ENCODE results near the gene CDC25C. TPM values are rescaled to one million over a fixed set of nuclear protein-coding genes. Genes with fewer than 3 reads are reported as not detected.

Gene CDC25C
- polyA plus RNA-seq (ENCODE audit: insufficient read length in 3 of 3), result 1 to 10 TPM; 6.8 to 8.4 (median 7.8) TPM

DNA sequence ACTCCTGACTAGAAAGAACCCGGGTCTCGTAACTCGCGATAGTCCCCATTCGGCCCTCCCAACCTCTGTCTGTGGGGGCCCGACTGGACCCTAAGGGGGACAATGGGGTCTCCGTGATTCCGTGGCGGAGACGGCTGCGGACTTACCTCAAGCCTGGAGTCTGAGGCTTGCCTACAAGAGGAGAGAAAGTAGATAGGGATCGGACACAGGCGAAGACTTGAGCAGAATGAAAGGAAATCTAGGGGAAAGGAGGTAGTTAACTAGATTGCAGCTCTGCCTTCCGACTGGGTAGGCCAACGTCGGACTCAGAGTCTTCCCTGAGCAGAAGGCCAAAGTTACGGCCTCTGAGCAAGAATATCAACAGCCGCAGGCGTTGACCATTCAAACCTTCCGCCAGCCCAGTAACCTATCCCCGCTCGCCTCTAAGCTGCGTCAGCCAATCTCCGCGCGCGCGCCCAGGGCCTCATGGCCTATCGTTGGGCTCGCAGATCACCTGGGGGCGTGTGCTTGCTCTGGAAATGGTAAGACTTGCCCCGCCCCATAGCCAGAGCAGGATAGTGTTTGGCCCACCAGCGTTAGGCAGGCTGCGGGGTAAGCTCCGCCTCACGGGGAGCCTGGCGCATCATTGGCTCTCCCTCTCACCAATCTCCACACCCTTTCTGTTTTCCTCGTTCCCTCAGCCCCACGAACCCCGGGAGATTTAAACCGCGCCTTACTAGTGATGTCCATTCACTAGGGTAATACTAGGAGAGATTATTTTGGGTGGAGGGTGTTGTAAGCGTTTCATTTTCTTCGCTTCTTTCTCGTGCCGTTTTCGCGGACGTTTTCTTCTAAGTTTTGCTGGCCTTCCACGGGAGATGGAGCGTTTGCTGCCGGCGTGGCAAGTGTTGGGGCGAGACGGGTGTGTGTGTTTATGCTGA lies at the start of gene CDC25C:
TSS of gene CDC25C (minus strand) at position 356 of the 920 bp plus-strand sequence. CDS start 624 bp downstream, outside the sequence.
- DNase-seq (ENCODE audit: low read depth in 3 of 3, low spot score in 2 of 3), result peak in 2 of 3 donors; percentile 95 to 97

DNA sequence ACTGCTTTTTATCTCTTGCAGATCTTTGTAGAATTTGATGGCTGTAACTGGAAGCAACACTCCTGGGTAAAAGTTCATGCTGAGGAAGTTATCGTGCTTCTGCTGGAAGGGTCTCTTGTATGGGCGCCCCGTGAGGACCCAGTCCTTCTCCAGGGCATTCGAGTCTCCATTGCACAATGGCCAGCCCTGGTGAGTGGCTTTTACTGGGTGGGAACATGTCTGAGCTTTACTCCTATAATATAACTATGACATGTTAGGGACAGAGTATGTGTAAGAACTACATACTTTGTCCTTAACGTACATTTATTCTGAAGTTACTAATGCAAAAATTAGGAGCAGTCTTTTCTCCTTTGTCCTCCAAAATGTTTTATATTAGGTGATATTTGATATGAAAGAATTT lies 41.0 kb upstream of the CDC25C start:
- DNase-seq (ENCODE audit: low read depth in 3 of 3, low spot score in 2 of 3), result no peak

DNA sequence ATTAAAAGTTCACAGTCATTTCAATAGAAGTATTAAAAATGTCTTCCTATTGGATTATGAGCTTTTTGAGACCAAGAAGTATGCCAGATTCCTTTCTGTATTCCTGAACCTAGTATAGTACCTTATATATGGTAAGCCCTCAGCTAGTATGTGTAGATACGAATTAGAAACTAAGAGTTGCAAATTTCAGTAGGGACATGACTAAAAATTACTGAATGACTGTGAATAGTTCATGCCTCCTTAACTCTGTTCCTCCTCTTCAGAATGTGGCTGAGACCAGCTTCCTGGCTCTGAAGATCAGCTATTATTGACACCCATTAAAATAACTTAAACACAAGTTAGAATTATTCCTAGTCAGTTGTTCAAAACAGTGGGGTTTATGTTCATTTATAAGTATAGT lies 40.6 kb upstream of the CDC25C start:
- DNase-seq (ENCODE audit: low read depth in 3 of 3, low spot score in 2 of 3), result no peak

DNA sequence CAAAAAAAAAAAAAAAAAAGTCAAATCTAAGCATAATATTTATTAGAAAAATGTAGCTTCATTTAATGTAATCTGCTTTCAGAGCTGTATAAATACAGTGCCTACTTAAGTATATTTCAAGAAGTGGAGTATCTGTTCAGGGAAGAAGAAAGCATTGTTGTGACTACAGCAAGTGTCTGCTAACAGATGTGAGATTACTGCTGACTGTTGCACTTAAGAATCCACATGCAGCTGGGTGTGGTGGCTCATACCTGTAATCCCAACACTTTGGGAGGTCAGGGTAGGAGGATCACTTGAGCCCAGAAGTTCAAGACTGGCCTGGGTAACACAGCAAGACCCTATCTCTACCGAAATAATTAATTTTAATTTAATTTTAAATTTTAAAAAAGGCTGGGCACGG lies 39.9 kb upstream of the CDC25C start:
- no peak for DNase-seq (ENCODE audit: low read depth in 3 of 3, low spot score in 2 of 3)

DNA sequence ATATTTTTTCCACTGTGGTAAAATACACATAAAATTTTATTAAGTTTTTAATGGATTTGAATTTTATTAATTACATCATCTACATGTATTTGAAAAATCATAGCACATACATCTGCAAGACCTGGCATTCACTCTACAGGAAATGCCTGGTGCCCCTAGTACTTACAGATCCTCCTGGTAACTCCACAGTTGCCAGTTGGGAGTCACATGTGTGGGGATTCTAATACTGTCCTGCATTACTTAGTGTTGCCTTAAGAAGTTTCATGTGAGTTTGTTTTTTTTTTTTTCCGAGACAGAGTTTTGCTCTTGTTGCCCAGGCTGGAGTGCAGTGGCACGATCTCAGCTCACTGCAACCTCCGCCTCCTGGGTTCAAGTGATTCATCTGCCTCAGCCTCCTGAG lies 38.9 kb upstream of the CDC25C start:
- no peak for DNase-seq (ENCODE audit: low read depth in 3 of 3, low spot score in 2 of 3)

DNA sequence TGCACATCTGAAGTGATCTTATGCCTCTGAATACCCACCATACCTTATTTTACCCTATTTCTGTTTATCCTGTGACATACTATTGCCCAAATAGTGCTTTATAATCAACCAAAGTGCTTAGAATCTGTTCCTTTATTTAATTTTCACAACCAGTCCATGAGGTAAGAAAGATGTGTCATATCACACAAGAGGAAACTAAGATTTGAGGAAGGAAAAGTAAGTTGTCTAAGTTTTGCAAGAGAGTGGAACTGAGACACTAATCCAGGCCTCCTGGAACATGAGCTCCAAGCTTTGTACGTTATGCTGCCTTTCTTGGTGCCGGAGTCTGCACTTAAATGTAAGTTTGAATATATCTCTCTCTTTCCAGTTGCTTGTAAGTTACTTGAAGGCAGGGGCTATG lies 38.1 kb upstream of the CDC25C start:
- DNase-seq (ENCODE audit: low read depth in 3 of 3, low spot score in 2 of 3), result no peak

DNA sequence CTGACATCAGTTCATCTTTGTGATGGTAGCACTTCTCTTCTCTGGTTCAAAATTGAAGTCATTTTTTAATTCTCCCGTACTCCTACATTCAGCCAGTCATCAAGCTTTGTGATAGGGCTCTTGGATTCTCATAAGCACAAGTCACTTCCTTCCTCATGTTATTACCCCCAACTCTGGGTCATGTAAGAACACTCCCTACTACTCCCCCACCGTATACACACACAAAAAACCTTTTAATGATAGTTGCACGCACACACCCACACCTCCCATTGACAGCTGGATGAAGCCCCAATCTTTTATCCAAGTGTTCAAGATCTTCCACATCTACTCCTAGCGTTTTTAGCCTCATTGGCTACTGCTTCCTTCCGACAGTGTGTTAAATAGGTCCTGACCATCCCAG lies 37.7 kb upstream of the CDC25C start:
- DNase-seq (ENCODE audit: low read depth in 3 of 3, low spot score in 2 of 3), result no peak

DNA sequence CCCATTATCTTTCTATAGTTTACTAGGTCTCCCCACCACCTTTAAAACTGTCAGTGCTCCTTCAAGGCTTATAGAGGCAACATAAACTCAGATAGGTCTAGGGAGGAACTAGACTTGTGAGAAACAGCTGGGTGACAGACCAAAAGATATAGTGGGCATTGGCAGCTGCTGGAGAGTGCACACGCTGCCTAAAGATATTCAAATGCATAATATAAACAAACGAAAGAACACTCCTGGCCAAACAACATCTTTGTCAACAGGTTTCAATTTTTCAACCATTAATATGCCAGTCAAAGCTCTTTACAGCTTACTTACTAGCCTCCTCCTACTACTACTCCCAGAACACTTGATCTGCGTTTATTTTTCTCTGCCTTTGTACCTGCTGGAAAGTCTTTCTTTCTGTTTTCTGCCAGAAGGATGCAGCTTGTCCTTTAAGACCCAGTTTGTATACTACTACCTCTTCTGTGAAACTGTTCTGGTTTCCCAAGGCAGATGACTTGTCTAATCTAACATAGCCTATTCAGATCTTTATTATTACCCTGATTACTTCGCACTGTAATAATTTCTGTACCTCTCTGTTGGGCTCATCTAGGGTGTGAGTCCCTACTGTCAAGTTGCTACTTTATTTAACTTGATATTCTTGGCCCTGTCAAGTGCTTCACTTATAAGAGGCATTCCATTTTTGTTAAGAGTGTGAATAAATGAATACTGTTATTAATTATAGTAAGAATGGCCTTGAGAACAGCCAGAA lies 35.2 kb upstream of the CDC25C start:
- DNase-seq (ENCODE audit: low read depth in 3 of 3, low spot score in 2 of 3), result no peak

DNA sequence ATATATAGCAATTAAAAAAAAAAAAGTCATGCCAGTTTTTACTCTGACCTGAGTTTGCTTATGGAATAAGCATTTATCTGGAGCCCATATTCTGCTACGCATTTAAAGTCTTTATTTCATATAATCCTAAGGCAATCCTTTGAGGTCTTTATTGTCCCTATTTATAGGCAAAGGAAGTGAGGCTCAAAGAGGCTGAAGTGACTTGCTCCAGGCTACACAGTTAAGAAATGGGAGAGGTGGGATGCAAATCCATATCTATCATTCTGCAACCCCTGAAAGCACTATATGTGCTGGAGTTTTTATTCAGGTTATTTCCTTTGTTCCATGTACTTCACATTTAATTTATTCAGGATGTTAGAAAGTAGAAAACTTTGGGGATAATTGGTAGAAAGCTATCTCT lies 33.0 kb upstream of the CDC25C start:
- no peak for DNase-seq (ENCODE audit: low read depth in 3 of 3, low spot score in 2 of 3)

DNA sequence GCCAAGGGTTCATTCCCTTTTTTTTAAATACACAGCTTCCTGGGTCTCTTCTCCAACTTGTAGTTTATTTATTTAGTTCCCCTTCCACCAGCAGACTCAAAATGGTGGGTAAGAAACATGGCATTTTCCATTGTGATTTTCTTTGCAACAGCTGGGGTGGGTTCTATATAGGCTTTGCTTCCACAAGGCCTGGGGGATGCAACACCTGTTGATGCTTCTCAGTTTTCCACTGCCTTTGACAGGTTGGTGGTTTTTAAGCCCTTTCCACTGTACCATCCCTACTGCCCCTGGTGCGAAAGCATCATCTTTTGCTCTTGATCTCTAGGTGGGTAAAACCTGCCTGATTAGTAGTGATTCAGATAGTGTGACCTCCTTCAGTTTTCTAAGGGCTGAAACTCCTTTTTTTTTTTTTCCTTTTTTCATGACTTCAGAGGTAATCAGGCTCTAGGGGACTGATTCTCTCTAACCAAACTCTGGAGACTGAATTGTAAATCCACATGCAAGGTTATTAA lies 29.4 kb upstream of the CDC25C start:
- no peak for DNase-seq (ENCODE audit: low read depth in 3 of 3, low spot score in 2 of 3)

DNA sequence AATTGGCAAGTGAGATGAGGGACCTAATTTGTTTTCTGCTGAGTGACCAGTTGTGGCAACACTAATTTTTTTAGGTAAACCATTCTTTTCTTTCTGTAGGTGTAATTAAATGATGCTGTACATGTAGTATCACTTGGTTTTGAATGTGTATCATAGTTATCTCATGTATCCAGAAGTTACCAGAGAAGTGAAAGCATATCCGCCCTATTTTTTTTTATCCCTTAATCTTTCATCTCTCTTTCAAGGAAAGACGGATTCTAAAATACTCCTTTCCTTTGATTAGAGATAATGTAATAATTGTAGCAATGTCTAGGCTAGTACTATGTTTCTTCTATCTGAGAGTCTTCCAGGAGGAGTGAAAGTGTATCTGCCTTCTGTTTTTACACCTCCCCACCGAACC lies 28.0 kb upstream of the CDC25C start:
- no peak for DNase-seq (ENCODE audit: low read depth in 3 of 3, low spot score in 2 of 3)

DNA sequence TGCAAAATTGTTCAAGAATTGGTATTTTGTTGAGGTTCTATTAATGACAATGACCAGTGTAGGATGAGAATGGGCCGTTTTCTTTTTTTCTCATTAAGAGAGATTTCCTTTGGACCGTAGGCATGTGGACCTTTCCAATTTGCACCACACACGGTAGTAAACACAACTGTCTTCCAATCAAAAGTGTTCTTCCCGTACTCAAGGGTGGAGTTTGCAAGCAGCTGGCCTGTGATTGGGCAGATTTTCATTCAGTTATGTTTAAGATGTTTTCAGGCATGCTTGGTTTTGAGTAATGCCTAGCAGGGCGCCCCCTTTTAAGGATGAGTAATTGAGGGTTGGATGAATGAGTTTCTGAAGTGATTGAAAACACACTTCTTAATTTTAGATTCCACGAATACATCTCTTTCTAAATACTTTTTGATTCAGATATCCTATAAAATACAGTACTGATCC lies 23.3 kb upstream of the CDC25C start:
- DNase-seq (ENCODE audit: low read depth in 3 of 3, low spot score in 2 of 3), result no peak

DNA sequence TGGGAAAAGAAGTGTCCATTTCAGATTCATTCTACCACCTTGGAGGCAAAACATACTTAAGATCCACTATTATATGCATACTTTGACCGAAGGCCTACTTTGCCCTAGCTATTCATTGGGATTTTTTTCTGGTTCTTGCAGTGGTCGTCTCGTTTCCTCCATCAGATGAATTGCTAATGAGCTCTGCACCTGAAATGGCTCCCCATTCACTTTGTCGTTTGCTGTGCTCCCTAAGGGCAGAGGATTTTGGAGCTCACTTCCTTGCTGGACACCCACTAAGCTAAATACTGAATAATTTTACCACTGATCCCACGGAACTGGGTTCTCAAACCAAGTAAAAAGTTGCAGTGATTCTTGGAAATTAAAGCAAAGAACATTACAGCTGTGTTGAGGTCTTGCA lies 22.8 kb upstream of the CDC25C start:
- no peak for DNase-seq (ENCODE audit: low read depth in 3 of 3, low spot score in 2 of 3)

DNA sequence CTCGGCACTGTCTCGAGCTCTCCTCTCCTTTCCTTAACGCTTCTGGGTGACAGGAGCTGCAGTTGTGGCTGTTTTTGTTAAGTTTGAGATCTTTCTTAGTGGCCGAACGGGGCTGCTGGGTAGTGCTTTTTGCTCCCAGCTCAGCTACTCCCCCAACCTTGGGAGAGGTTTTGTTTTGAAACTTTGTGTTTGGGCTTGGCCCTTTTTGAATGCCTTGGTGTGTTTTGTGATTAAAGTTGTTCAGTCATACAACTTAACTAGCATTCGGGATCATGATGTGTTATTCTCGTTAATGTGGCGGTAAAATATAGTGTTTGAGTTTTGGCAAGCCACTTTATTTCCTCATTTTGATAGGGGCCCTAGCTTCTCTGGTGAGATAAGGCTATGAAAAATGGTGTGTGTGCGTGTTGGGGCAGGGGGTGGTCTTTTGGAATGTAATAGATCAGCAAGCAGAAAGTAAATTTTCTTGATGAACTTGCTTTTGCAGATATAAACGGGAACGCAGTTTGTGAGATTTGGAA lies 22.0 kb upstream of the CDC25C start:
- DNase-seq (ENCODE audit: low read depth in 3 of 3, low spot score in 2 of 3), result no peak

DNA sequence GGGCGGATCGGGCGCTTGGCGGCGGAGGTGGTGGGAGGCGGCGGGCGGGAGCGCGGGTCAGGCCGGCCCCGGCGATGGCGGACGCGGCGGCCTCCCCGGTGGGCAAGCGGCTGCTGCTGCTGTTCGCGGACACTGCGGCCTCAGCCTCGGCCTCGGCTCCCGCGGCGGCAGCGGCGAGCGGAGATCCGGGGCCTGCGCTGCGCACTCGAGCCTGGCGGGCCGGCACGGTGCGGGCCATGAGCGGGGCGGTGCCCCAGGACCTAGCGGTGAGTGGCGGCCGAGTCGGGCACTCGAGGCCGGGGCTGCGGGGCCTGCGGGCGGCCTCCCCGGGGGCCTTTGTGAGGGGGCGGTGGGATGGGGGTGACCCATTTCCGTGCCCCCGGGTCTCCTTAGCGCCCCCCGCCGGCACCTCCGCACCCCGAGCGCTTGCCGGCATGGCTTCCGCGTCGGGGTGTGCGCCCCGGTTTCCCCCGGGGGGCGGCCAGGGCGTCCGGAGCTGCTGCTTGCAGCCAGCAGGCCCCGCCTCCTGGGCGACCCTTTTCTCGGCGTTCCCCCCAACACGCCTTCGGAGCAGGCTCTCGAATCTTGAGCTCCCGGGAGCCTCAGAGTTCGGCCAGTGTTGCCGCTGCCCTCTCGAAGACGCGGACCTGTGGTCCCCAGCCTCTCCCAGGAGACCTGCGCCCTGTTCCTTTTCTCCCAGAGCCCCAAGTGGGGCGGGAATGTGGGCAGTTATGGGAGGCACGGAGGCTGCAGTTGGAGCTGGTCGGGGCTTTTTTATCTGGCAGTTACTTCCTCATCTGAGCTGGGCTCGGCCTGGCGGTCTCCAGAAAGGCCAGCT lies 21.3 kb upstream of the CDC25C start:
- DNase-seq (ENCODE audit: low read depth in 3 of 3, low spot score in 2 of 3), result peak in 1 of 3 donors; percentile 52

DNA sequence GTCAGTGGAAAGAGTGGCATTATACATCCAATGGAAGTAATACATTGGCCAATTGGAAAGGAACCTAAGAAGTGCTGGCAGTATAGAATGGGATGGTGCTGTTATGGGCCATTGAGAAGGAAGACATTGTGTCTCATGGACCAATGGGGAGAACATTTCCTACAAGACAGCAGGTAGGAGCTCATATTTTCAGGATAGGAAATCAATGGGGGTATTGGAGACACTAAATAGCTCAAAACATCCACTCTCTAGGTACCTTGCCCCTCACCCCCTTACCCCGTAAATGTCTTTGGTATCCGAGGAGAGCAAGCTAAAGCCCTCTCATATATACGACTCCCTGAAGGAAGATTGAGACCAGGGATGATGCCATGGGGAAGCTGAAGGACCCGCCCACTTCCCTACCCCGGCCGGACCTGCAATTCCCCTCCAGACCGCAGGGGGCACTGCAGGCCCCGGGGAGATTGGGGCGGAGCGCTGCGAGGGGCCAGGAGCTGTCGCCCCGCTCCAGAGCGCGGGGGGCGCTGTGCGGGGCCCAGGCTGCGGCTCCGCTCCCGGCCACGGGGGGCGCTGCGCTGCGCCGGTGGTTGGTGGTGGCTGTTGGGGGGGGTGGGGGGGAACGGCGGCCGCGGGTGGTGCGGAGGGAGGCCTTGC lies 20.6 kb upstream of the CDC25C start, which contains the start of gene KDM3B:
TSS of gene KDM3B (plus strand) at position 615 of the 651 bp plus-strand sequence. CDS start 111 bp downstream, outside the sequence.
- peak in 2 of 3 donors; percentile 71 to 80 for DNase-seq (ENCODE audit: low read depth in 3 of 3, low spot score in 2 of 3)

DNA sequence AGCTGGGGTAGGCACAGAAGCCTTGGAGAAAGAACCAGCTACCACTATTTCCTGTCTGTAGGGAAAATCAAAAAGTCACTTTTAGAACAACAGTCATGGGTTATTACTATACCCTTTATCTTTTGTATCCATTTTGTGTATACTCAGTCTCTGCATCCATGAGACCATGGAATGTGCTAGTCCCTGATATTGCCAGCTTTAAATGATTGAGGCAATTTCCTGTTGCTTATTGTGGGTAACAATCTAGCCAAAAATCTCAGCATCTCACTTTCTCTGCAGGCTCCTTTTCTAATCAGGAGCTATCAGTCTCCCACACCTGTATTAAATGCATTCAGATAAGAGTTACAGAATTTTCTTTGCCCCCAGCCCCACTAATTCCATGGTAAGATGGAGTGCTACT lies 19.9 kb upstream of the CDC25C start:
- DNase-seq (ENCODE audit: low read depth in 3 of 3, low spot score in 2 of 3), result no peak

DNA sequence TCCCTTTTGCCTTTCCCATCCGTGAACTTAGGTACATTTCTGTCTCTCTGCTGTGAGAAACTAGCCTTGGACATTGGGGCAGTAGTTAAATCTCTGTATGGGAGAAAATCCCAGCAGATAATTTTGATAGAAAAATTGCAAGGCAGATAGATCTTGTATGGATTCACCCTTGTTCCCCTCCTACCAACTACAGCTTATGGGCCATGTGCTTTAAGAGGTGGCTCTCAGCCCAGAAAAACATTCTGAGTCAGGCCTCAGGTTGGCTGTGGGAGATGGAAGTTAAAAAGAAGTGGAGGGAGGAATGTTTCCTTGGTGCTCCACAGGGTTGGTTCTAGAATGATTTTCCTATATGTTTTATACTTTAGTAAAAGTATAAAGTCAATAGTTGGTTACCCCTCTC lies 19.5 kb upstream of the CDC25C start:
- no peak for DNase-seq (ENCODE audit: low read depth in 3 of 3, low spot score in 2 of 3)

DNA sequence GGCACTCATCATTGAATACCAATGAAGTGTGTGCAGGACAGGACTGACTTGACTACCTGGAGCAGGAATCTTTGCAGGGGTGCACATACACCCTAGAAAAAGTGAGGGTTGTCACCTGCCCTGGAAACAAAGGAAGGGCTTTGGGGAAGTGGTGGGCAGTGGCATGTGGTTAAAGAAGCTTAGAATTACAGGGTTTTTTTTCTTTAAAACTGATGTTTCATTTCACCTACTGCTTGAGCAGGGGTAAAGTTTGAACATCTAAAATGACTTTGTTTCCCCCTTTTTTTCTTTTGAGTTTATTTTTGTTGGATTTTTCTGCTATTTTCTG lies 18.9 kb upstream of the CDC25C start:
- DNase-seq (ENCODE audit: low read depth in 3 of 3, low spot score in 2 of 3), result no peak
